ENCODE measurements around the gene DUSP7.

Gene DUSP7

DNA sequence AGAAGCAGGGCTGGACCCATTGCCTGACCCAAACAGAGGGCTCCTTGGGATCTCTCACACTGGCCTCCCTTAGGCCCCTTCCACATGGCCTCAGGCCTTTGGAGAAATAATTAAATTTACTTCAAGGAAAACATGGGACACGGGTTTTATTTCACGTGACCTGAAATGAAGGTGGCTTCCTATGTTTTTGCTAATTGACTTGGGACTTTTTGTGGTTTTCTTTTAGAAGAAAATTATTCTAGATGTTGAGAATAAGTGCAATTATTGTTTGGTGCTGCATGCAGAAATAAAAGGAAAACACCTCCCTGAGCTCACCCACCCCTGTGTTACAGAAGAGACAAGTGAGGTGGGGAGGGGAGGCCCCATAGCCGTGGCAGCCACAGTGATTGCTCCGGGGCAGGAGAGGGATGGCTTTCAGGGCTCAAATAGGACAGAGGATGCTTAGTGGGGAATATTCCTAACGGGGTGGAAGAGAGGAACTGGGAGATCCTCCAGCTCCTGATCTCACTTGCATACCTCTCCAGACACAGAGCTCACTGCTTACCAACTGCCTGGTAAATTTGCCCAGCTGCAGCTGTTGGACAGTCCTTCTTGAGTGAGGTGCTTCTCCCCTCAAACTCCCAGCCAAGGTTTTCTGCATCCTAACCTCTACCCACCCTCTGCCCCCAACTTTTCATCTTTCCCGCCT is 31.5 kb downstream of the DUSP7 start:
- no peak for TF ChIP-seq EZH2phosphoT487 (IDR thresholded peaks at IDR 0.05; ENCODE audit: borderline replicate concordance, low read length)
- TF ChIP-seq, protein P1, sequence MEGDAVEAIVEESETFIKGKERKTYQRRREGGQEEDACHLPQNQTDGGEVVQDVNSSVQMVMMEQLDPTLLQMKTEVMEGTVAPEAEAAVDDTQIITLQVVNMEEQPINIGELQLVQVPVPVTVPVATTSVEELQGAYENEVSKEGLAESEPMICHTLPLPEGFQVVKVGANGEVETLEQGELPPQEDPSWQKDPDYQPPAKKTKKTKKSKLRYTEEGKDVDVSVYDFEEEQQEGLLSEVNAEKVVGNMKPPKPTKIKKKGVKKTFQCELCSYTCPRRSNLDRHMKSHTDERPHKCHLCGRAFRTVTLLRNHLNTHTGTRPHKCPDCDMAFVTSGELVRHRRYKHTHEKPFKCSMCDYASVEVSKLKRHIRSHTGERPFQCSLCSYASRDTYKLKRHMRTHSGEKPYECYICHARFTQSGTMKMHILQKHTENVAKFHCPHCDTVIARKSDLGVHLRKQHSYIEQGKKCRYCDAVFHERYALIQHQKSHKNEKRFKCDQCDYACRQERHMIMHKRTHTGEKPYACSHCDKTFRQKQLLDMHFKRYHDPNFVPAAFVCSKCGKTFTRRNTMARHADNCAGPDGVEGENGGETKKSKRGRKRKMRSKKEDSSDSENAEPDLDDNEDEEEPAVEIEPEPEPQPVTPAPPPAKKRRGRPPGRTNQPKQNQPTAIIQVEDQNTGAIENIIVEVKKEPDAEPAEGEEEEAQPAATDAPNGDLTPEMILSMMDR (IDR thresholded peaks at IDR 0.05; ENCODE audit: low read depth, low read length, poor library complexity, severe bottlenecking): no peak
- no peak overlapping the region for H3K4me2 ChIP-seq (ENCODE audit: low read length)
- no peaks in the 10 kb centered on the region for H4K20me1 ChIP-seq (ENCODE audit: control insufficient read depth, insufficient read depth, low read depth, low read length)
- no peaks in the 10 kb centered on the region for H3K36me3 ChIP-seq (ENCODE audit: control insufficient read depth, low read length)
- peaks cover 21% of the 10 kb centered on the region for H3K4me1 ChIP-seq (ENCODE audit: control insufficient read depth, low read length)
- no peaks in the 10 kb centered on the region for H3K9me2 ChIP-seq (replicated peaks; ENCODE audit: control insufficient read depth, low read length)
- H3K79me2 ChIP-seq (ENCODE audit: control insufficient read depth, low read length): no peaks in the 10 kb centered on the region
- no peaks in the 10 kb centered on the region for H3K9me3 ChIP-seq (ENCODE audit: control insufficient read depth, insufficient read depth, low read length)
- no peak overlapping the region for H3K4me3 ChIP-seq (ENCODE audit: low read length)
- no peaks in the 10 kb centered on the region for H3F3A ChIP-seq (ENCODE audit: control insufficient read depth, insufficient read depth)
- no peak overlapping the region for H3K27ac ChIP-seq (ENCODE audit: low read depth, low read length)
- no peaks in the 10 kb centered on the region for H3K27me3 ChIP-seq (ENCODE audit: control insufficient read depth, low read length)

DNA sequence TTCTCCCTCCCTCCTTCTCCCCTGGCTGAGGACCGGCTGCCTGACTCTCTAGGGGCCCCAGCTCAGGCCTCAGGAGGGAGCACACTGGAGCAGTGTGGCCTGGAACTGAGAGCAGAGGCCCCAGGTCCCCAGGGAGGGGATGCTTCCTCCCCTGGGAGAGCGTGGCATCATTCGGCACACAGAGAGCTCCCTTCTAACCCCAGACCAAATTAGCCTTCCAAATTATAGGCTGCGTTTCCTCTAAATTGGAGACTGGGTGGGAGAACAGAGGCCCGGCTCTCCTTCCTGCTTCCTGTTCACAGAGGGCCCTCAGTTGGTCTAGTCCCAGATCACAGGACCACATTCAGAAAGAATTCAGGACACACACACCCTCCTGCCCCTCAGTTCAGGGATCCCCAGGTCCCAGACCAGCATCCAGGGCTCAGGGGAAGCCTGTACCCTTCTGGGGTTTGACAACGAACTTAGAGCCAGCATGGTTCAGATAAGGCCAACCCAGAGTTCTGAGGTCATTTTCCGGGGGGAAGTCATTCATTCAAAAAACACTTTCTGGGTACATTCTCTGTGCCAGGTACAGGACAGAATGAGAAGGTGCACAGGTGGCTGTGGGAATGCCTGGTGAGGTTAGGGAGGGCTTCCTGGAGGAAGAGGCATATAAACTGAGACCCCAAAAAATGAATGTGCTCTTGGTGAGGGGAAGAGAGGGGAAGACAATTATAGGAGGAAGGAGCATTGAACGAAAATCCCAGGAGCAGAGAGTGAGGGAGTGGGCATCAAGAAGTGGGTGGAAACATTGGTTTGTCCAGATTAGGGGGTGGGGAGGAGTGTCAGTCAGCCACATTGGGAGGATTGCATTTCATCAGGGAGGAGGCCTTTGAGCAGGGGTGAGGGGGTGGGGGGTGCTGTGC is 32.3 kb downstream of the DUSP7 start:
- Histone ChIP-seq H3K4me3 (ENCODE audit: low read length) (0 out of 2 replicates have a peak overlapping the region, but pooled peaks have one; percentile 8), H3K9me3 (ENCODE audit: control insufficient read depth, insufficient read depth, low read length) (no peaks in the 10 kb centered on the region), H3F3A (ENCODE audit: control insufficient read depth, insufficient read depth) (no peaks in the 10 kb centered on the region), H3K36me3 (ENCODE audit: control insufficient read depth, low read length) (no peaks in the 10 kb centered on the region), H3K4me2 (ENCODE audit: low read length) (peak overlapping the region; percentile 37), H3K27me3 (ENCODE audit: control insufficient read depth, low read length) (no peaks in the 10 kb centered on the region), H3K27ac (ENCODE audit: low read depth, low read length) (no peak overlapping the region), H4K20me1 (ENCODE audit: control insufficient read depth, insufficient read depth, low read depth, low read length) (no peaks in the 10 kb centered on the region), H3K4me1 (ENCODE audit: control insufficient read depth, low read length) (peaks cover 21% of the 10 kb centered on the region), H3K9me2 (replicated peaks; ENCODE audit: control insufficient read depth, low read length) (no peaks in the 10 kb centered on the region), H3K79me2 (ENCODE audit: control insufficient read depth, low read length) (no peaks in the 10 kb centered on the region)
- no peak for TF ChIP-seq EZH2phosphoT487 (IDR thresholded peaks at IDR 0.05; ENCODE audit: borderline replicate concordance, low read length)
- TF ChIP-seq, protein P1 (IDR thresholded peaks at IDR 0.05; ENCODE audit: low read depth, low read length, poor library complexity, severe bottlenecking): no peak

DNA sequence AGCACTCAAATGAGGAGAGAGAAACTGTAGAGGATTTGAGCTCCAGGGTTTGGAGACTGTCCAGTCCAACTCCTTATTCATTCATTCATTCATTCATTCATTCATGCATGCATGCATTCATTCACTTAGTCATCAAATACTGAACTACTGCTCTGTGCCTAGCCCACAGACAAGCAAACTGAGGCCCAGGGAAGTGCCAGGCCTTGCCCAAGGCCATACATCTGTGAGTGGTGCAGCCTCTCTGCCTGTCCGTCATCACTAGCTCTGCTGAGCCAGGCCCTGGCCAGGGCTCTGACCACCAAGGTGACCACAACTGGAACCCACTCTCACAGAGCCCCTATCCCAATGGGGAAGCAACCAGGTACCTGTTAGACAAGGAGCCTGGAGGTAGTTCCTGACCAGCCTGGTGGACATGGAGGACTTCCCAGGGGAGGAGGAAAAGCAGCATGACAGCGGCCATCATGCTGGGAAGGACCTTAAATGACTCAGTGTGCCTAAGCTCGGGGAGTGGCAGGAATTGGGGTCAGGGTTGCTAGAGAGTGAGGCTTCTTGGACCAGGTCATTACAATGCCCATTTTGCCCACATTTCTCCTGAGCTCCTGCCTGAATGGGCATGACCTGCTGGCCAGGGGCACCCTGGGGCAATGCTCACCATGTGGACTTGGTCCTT is 33.1 kb downstream of the DUSP7 start:
- no peak for TF ChIP-seq EZH2phosphoT487 (IDR thresholded peaks at IDR 0.05; ENCODE audit: borderline replicate concordance, low read length)
- TF ChIP-seq, protein P1 (IDR thresholded peaks at IDR 0.05; ENCODE audit: low read depth, low read length, poor library complexity, severe bottlenecking): no peak
- Histone ChIP-seq H3K4me3 (ENCODE audit: low read length) (0 out of 2 replicates have a peak overlapping the region, but pooled peaks have one; percentile 8), H3K27me3 (ENCODE audit: control insufficient read depth, low read length) (no peaks in the 10 kb centered on the region), H3F3A (ENCODE audit: control insufficient read depth, insufficient read depth) (no peaks in the 10 kb centered on the region), H3K79me2 (ENCODE audit: control insufficient read depth, low read length) (no peaks in the 10 kb centered on the region), H3K9me3 (ENCODE audit: control insufficient read depth, insufficient read depth, low read length) (no peaks in the 10 kb centered on the region), H3K4me1 (ENCODE audit: control insufficient read depth, low read length) (peaks cover 21% of the 10 kb centered on the region), H3K4me2 (ENCODE audit: low read length) (peak overlapping the region; percentile 37), H3K27ac (ENCODE audit: low read depth, low read length) (no peak overlapping the region), H3K36me3 (ENCODE audit: control insufficient read depth, low read length) (no peaks in the 10 kb centered on the region), H4K20me1 (ENCODE audit: control insufficient read depth, insufficient read depth, low read depth, low read length) (no peaks in the 10 kb centered on the region), H3K9me2 (replicated peaks; ENCODE audit: control insufficient read depth, low read length) (no peaks in the 10 kb centered on the region)
